Measurements from ENCODE around the gene ATP5ME.
A peak's percentile ranks its signal among the peaks of the same experiment; 100 is the strongest.
"Not testable (repeated sequence)": the region's sequence is repeated elsewhere in the genome, so short reads cannot be mapped to it uniquely, and the experiment has no call there.

Gene ATP5ME

GRCh38 chr4:649293-649625 is 24.8 kb downstream of the ATP5ME start:
- no peak for TF ChIP-seq CTCF (IDR thresholded peaks at IDR 0.05; ENCODE audit: low read depth, low read length, missing control alignments)
- Histone ChIP-seq H3K27ac (no peak overlapping the region), H3K36me3 (replicated peaks) (no peaks in the 10 kb centered on the region), H3K4me3 (ENCODE audit: low read depth, low read length) (no peak overlapping the region), H3K27me3 (replicated peaks) (no peaks in the 10 kb centered on the region)
- no peak for DNase-seq
- in situ Hi-C loops (cut with HindIII; ENCODE audit: low pct_ligation_motif_present, low sequenced_read_pairs), result no loop called here

GRCh38 chr4:648579-649292 is 25.3 kb downstream of the ATP5ME start:
- no peaks in the 10 kb centered on the region for H3K36me3 ChIP-seq (replicated peaks)
- no peak overlapping the region for H3K4me3 ChIP-seq (ENCODE audit: low read depth, low read length)
- in situ Hi-C loops (cut with HindIII; ENCODE audit: low pct_ligation_motif_present, low sequenced_read_pairs), result no loop called here
- no peak for TF ChIP-seq CTCF (IDR thresholded peaks at IDR 0.05; ENCODE audit: low read depth, low read length, missing control alignments)
- H3K27me3 ChIP-seq (replicated peaks), result no peaks in the 10 kb centered on the region
- no peak overlapping the region for H3K27ac ChIP-seq
- DNase-seq, result no peak

GRCh38 chr4:647481-647880 is 26.6 kb downstream of the ATP5ME start:
- no peaks in the 10 kb centered on the region for H3K36me3 ChIP-seq (replicated peaks)
- in situ Hi-C loops (cut with HindIII; ENCODE audit: low pct_ligation_motif_present, low sequenced_read_pairs), result no loop called here
- H3K27ac ChIP-seq, result no peak overlapping the region
- TF ChIP-seq CTCF (IDR thresholded peaks at IDR 0.05; ENCODE audit: low read depth, low read length, missing control alignments), result no peak
- DNase-seq, result no peak
- no peak overlapping the region for H3K4me3 ChIP-seq (ENCODE audit: low read depth, low read length)
- H3K27me3 ChIP-seq (replicated peaks), result no peaks in the 10 kb centered on the region

GRCh38 chr4:646460-646859 is 27.6 kb downstream of the ATP5ME start:
- H3K27ac ChIP-seq, result no peak overlapping the region
- TF ChIP-seq CTCF (IDR thresholded peaks at IDR 0.05; ENCODE audit: low read depth, low read length, missing control alignments), result no peak
- no peaks in the 10 kb centered on the region for H3K36me3 ChIP-seq (replicated peaks)
- DNase-seq, result no peak
- no peaks in the 10 kb centered on the region for H3K27me3 ChIP-seq (replicated peaks)
- H3K4me3 ChIP-seq (ENCODE audit: low read depth, low read length), result no peak overlapping the region
- in situ Hi-C loops (cut with HindIII; ENCODE audit: low pct_ligation_motif_present, low sequenced_read_pairs), result no loop called here

GRCh38 chr4:642366-642765 is 31.7 kb downstream of the ATP5ME start:
- H3K27ac ChIP-seq; H3K4me3 ChIP-seq (ENCODE audit: low read depth, low read length); H3K36me3 ChIP-seq (replicated peaks); DNase-seq; H3K27me3 ChIP-seq (replicated peaks); in situ Hi-C loops (cut with HindIII; ENCODE audit: low pct_ligation_motif_present, low sequenced_read_pairs): not testable (repeated sequence)

- no peak overlapping the region for H3K4me3 ChIP-seq (ENCODE audit: low read depth, low read length)
- in situ Hi-C loops (cut with HindIII; ENCODE audit: low pct_ligation_motif_present, low sequenced_read_pairs), result no loop called here
- peaks cover 4% of the 10 kb centered on the region for H3K27me3 ChIP-seq (replicated peaks)
- no peaks in the 10 kb centered on the region for H3K36me3 ChIP-seq (replicated peaks)
- peak; percentile 18 for DNase-seq
- TF ChIP-seq CTCF (IDR thresholded peaks at IDR 0.05; ENCODE audit: low read depth, low read length, missing control alignments), result no peak
- no peak overlapping the region for H3K27ac ChIP-seq
Observed at GRCh38 chr4:637536-638280, 36.4 kb downstream of the ATP5ME start.
